K562 (cell line): Measurements from ENCODE around the gene SLCO2A1. TPM values are rescaled to one million over a fixed set of nuclear protein-coding genes. Genes with fewer than 3 reads are reported as not detected.

Experiments used
- BRD9 ChIP-seq: fragments of 450-650 bp; IDR thresholded peaks from 2 replicates; pipeline ENCODE4 v1.6.1; 2018; ENCODE audit warnings: low read depth; ENCODE audit not compliant: partially characterized antibody
- DDX20 ChIP-seq: fragments of 450-650 bp; IDR thresholded peaks from 2 replicates; pipeline ENCODE4 v1.6.1; 2016; ENCODE audit warnings: missing genetic modification characterization, low read depth, mild to moderate bottlenecking, missing compliant biosample characterization, moderate library complexity
- FOS ChIP-seq: IDR thresholded peaks from 3 replicates; pipeline ENCODE4 v1.6.1; 2011; ENCODE audit not compliant: insufficient read length; ENCODE audit errors: extremely low read depth
- KLF10 ChIP-seq: fragments of 250-450 bp; sonication (Bioruptor Pico); IDR thresholded peaks from 2 replicates; pipeline ENCODE4 v1.6.1; 2021; ENCODE audit warnings: matching md5 sums
- NONO ChIP-seq, 2 experiments: fragments of 200-400 bp in 1 of 2; fragments of 450-650 bp in 1 of 2; formaldehyde crosslinking in 1 of 2; IDR thresholded peaks; 2 replicates each; pipeline ENCODE4 v1.6.1; 2017; ENCODE audit warnings: low read depth in 2 of 2, mild to moderate bottlenecking in 2 of 2, moderate library complexity in 2 of 2, low read length in 1 of 2
- NR0B1 ChIP-seq: fragments of 450-650 bp; IDR thresholded peaks from one replicate; pipeline ENCODE4 v1.6.1; 2018; ENCODE audit warnings: mild to moderate bottlenecking, moderate library complexity; ENCODE audit not compliant: partially characterized antibody
- REST ChIP-seq, 2 experiments: fragments of 450-650 bp; formaldehyde crosslinking in 1 of 2; IDR thresholded peaks; 2 replicates each; pipeline versions ENCODE4 v1.4.0 to v1.6.1; 2014 to 2020; ENCODE audit warnings: mild to moderate bottlenecking in 2 of 2, borderline replicate concordance in 1 of 2, low read depth in 1 of 2
- ZNF518B ChIP-seq: fragments of 250-450 bp; sonication (Bioruptor Pico); IDR thresholded peaks from 2 replicates; pipeline ENCODE4 v1.5.0; 2021; ENCODE audit warnings: mild to moderate bottlenecking, moderate library complexity
- ZNF695 ChIP-seq: fragments of 450-650 bp; formaldehyde crosslinking; IDR thresholded peaks from 2 replicates; pipeline ENCODE4 v1.4.0; 2020; ENCODE audit warnings: mild to moderate bottlenecking, moderate library complexity
- polyA plus RNA-seq, 8 experiments: library from polyadenylated mRNA; depleted of rRNA in 4 of 8; stranded (reverse) in 5 of 8; unstranded in 3 of 8; fragments of >200 nt; fragmentation: Nextera tagmentation in 2 of 8; fragmentation: Illumina TruSeq in 1 of 8; extraction: Ambion mirVana in 2 of 8; extraction: Trizol in 1 of 8; gene quantifications; 2 replicates each; pipeline versions ENCODE4 v1.2.1 to v1.2.3, GENCODE V29; 2011 to 2014; ENCODE audit warnings: inconsistent platforms in 1 of 8, missing spikeins in 1 of 8
- total RNA-seq, 7 experiments: library from RNA; depleted of rRNA in 6 of 7; stranded (reverse); fragments of >200 nt in 6 of 7; fragmentation: Illumina TruSeq in 2 of 7; extraction: Trizol in 2 of 7; gene quantifications; 2 replicates each; pipeline versions ENCODE4 v1.2.1 to v1.2.3, GENCODE V29; 2011 to 2021; ENCODE audit warnings: low replicate concordance in 1 of 7
- TF ChIP-seq, protein P1 (sequence below): sonication (generic); formaldehyde crosslinking; IDR thresholded peaks from 2 replicates; pipeline ENCODE4 v1.8.1; 2023; ENCODE audit warnings: mild to moderate bottlenecking, missing genetic modification reagents

SLCO2A1 gene
- total and polyA plus RNA-seq, 9 of the 15 experiments (the other 6 are each of a cell fraction or from before 2014, with no cell fraction given) = 0.16 to 1.0 TPM; not detected in 7

DNA sequence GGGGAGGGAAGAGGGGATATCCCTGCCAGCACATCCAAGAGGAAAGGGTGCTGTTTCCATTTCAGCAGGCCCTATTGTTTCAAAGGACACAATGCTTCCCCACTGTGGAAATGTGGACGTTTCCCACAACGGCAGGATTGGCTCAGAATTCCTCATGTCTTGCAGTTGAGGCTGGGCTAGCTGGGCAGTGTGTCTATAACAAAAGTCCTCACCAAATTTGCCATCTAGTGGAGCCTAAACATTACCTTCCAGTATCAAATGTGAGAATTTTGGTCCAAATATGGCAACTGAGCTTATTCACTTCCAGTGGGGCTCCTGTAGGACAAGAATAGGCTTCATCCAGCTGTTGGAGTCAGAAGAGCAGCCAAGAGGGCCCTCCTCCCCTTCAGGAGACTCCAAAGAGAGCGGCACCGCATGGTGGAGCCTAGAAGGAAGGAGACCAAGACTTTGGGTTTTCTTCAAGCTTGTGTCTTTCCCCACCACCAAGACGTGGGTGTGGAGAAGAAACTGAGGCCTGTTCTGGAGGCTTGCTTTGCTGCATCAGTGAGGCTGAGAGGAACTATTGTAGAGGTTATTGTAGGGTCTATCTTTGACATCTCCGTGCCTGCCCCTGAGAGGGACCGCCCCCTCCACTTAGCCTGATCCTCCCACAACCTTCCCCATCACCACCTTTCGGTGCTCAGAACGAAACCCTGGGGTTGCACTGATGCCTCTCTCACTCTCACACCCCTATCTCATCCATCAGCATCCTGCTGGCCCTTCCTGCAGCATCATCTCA is 45.3 kb upstream of the SLCO2A1 start (continued):
- no peak for TF ChIP-seq REST (IDR thresholded peaks at IDR 0.05; ENCODE audit: borderline replicate concordance)
- no peak for TF ChIP-seq REST (CRISPR knock-in tag; IDR thresholded peaks at IDR 0.05; ENCODE audit: low read depth)
- no peak for TF ChIP-seq NONO (IDR thresholded peaks at IDR 0.05; ENCODE audit: low read depth in 2 of 2, low read length in 1 of 2)
- no peak for TF ChIP-seq FOS
- TF ChIP-seq ZNF695 = no peak
- TF ChIP-seq NR0B1 = no peak
- TF ChIP-seq, protein P1, sequence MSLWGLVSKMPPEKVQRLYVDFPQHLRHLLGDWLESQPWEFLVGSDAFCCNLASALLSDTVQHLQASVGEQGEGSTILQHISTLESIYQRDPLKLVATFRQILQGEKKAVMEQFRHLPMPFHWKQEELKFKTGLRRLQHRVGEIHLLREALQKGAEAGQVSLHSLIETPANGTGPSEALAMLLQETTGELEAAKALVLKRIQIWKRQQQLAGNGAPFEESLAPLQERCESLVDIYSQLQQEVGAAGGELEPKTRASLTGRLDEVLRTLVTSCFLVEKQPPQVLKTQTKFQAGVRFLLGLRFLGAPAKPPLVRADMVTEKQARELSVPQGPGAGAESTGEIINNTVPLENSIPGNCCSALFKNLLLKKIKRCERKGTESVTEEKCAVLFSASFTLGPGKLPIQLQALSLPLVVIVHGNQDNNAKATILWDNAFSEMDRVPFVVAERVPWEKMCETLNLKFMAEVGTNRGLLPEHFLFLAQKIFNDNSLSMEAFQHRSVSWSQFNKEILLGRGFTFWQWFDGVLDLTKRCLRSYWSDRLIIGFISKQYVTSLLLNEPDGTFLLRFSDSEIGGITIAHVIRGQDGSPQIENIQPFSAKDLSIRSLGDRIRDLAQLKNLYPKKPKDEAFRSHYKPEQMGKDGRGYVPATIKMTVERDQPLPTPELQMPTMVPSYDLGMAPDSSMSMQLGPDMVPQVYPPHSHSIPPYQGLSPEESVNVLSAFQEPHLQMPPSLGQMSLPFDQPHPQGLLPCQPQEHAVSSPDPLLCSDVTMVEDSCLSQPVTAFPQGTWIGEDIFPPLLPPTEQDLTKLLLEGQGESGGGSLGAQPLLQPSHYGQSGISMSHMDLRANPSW (CRISPR knock-in tag) = no peak
- TF ChIP-seq BRD9 = no peak
- no peak for TF ChIP-seq KLF10 (CRISPR knock-in tag)
- TF ChIP-seq DDX20 (tag) = no peak
- no peak for TF ChIP-seq ZNF518B (CRISPR knock-in tag)
